IMR-90 (cell line): ENCODE data around the gene NEGR1. TPM values are rescaled to one million over a fixed set of nuclear protein-coding genes. Genes with fewer than 3 reads are reported as not detected.

Experiments
- ATAC-seq: fragments of 200-7000 bp; cut with Tn5 transposase; 2 replicates; pipeline ENCODE4 v1.9.1; 2020; ENCODE audit warnings: low read depth, mild to moderate bottlenecking, moderate library complexity
- BruUV-seq: library from RNA; stranded (reverse); fragments of 400-500 nt; replicated peaks from 2 replicates; lab custom pipeline; 2021; lab: Mats Ljungman, UMichigan
- CTCF ChIA-PET: fragments of 300-600 bp; formaldehyde crosslinking; extraction: SDS; loops from one replicate; lab custom pipeline; 2021; ENCODE audit warnings: antibody characterized with exemption; lab: Yijun Ruan, JAX
- POLR2A ChIA-PET: fragments of 300-600 bp; sonication (Branson Sonifier 250); formaldehyde crosslinking; loops from one replicate; lab custom pipeline; 2022; ENCODE audit warnings: antibody characterized with exemption; ENCODE audit not compliant: unreplicated experiment; lab: Charles Lee
- DNase-seq: peaks from one replicate; pipeline ENCODE4 v3.0.0; 2013
- H2AFZ ChIP-seq: replicated peaks from 2 replicates; pipeline ENCODE3; 2013; ENCODE audit warnings: low read length, mild to moderate bottlenecking; ENCODE audit not compliant: poor library complexity
- H2AK5ac ChIP-seq: 2 replicates; pipeline ENCODE4 v1.6.1; 2013; ENCODE audit warnings: low read depth, low read length, inconsistent platforms
- H2AK9ac ChIP-seq: replicated peaks from 2 replicates; pipeline ENCODE3; 2013; ENCODE audit warnings: mild to moderate bottlenecking, low read depth, low read length, moderate library complexity; ENCODE audit not compliant: poor library complexity
- H2BK120ac ChIP-seq: 2 replicates; pipeline ENCODE4 v1.6.1; 2013; ENCODE audit warnings: low read depth, low read length, inconsistent platforms
- H2BK15ac ChIP-seq: 3 replicates; pipeline ENCODE4 v1.6.1; 2013; ENCODE audit warnings: low read depth, low read length, inconsistent platforms
- H2BK20ac ChIP-seq: 2 replicates; pipeline ENCODE4 v1.6.1; 2013; ENCODE audit warnings: low read depth, mild to moderate bottlenecking, inconsistent platforms, low read length, moderate library complexity
- H2BK5ac ChIP-seq: 2 replicates; pipeline ENCODE4 v1.6.1; 2013; ENCODE audit warnings: mild to moderate bottlenecking, low read depth, low read length, inconsistent platforms; ENCODE audit not compliant: poor library complexity, severe bottlenecking
- H3K14ac ChIP-seq: replicated peaks from 2 replicates; pipeline ENCODE4 v1.6.1; 2013; ENCODE audit warnings: low read depth, low read length, inconsistent platforms
- H3K18ac ChIP-seq: 2 replicates; pipeline ENCODE4 v1.6.1; 2013; ENCODE audit warnings: low read depth, low read length, control low read depth
- H3K23ac ChIP-seq: 2 replicates; pipeline ENCODE4 v1.6.1; 2013; ENCODE audit warnings: low read depth, low read length, inconsistent platforms
- H3K27ac ChIP-seq: 2 replicates; pipeline ENCODE4 v1.5.1; 2013; ENCODE audit warnings: mild to moderate bottlenecking, control low read depth, low read length; ENCODE audit not compliant: insufficient read depth
- H3K27me3 ChIP-seq: 2 replicates; pipeline ENCODE4 v1.6.1; 2013; ENCODE audit warnings: low read length; ENCODE audit not compliant: control insufficient read depth, insufficient read depth
- H3K36me3 ChIP-seq: 2 replicates; pipeline ENCODE4 v1.6.1; 2013; ENCODE audit warnings: low read length, mixed read lengths; ENCODE audit not compliant: control insufficient read depth, insufficient read depth
- H3K4ac ChIP-seq: 2 replicates; pipeline ENCODE4 v1.6.1; 2013; ENCODE audit warnings: low read depth, low read length, inconsistent platforms
- H3K4me1 ChIP-seq: 2 replicates; pipeline ENCODE4 v1.6.1; 2013; ENCODE audit warnings: low read length, mixed read lengths; ENCODE audit not compliant: control insufficient read depth, insufficient read depth
- H3K4me2 ChIP-seq: 2 replicates; pipeline ENCODE4 v1.6.1; 2013; ENCODE audit warnings: low read depth, mild to moderate bottlenecking, control low read depth, low read length, moderate library complexity
- H3K4me3 ChIP-seq: 2 replicates; pipeline ENCODE4 v1.5.1; 2013; ENCODE audit warnings: low read depth, mild to moderate bottlenecking, control low read depth, low read length, moderate library complexity; ENCODE audit not compliant: insufficient read depth
- H3K56ac ChIP-seq: 2 replicates; pipeline ENCODE4 v1.6.1; 2013; ENCODE audit warnings: low read length, inconsistent platforms; ENCODE audit not compliant: insufficient read depth; ENCODE audit errors: extremely low read depth
- H3K79me1 ChIP-seq, 2 experiments: 2 replicates each; pipeline ENCODE4 v1.6.1; 2013; ENCODE audit warnings: low read length in 2 of 2, inconsistent platforms in 1 of 2, low read depth in 1 of 2
- H3K9ac ChIP-seq: 2 replicates; pipeline ENCODE4 v1.6.1; 2013; ENCODE audit warnings: low read depth, low read length, control low read depth
- H3K9me1 ChIP-seq: 2 replicates; pipeline ENCODE4 v1.6.1; 2013; ENCODE audit warnings: low read length, inconsistent platforms; ENCODE audit not compliant: insufficient read depth
- H3K9me3 ChIP-seq: 2 replicates; pipeline ENCODE4 v1.6.1; 2013; ENCODE audit warnings: low read length; ENCODE audit not compliant: control insufficient read depth, insufficient read depth
- H4K20me1 ChIP-seq: 2 replicates; pipeline ENCODE4 v1.6.1; 2013; ENCODE audit warnings: low read length, inconsistent platforms; ENCODE audit not compliant: insufficient read depth
- H4K5ac ChIP-seq: 2 replicates; pipeline ENCODE4 v1.6.1; 2013; ENCODE audit warnings: mild to moderate bottlenecking, low read depth, low read length, control low read depth
- H4K8ac ChIP-seq, 2 experiments: 2 replicates each; pipeline ENCODE4 v1.6.1; 2013; ENCODE audit warnings: low read depth in 2 of 2, low read length in 2 of 2, control low read depth in 1 of 2, inconsistent platforms in 1 of 2
- H4K91ac ChIP-seq: 2 replicates; pipeline ENCODE4 v1.6.1; 2013; ENCODE audit warnings: low read depth, low read length, inconsistent platforms; ENCODE audit not compliant: insufficient read depth
- BHLHE40 ChIP-seq: fragments of 150-350 bp; IDR thresholded peaks from 2 replicates; pipeline ENCODE4 v1.6.1; 2016; ENCODE audit warnings: mild to moderate bottlenecking, low read depth, low read length
- NFE2L2 ChIP-seq: fragments of 150-350 bp; IDR thresholded peaks from 2 replicates; pipeline ENCODE4 v1.6.1; 2016; ENCODE audit warnings: low read depth, mild to moderate bottlenecking, low read length
- dilution Hi-C: fragments of 300-500 bp; cut with HindIII; formaldehyde crosslinking; loops from one replicate; pipeline ENCODE4 v1.14.3; 2018; ENCODE audit warnings: low sequenced_read_pairs; ENCODE audit not compliant: unreplicated experiment
- in situ Hi-C: fragments of 300-500 bp; cut with MboI; formaldehyde crosslinking; loops from 3 replicates; pipeline ENCODE4 v1.14.3; 2019; ENCODE audit warnings: low sequenced_read_pairs, inconsistent platforms, mixed read lengths
- intact Hi-C: fragments of 100-400 bp; cut with micrococcal nuclease; formaldehyde crosslinking; loops from 2 replicates; pipeline ENCODE4 v1.10.0; 2022
- polyA plus RNA-seq, 3 experiments: library from polyadenylated mRNA; depleted of rRNA; stranded (reverse); fragments of >200 nt; gene quantifications; 2 replicates each; pipeline ENCODE4 v1.2.3, GENCODE V29; 2012; ENCODE audit warnings: low replicate concordance in 1 of 3
- total RNA-seq: library from RNA; depleted of rRNA; stranded (reverse); fragments of >200 nt; gene quantifications from 2 replicates; pipeline ENCODE4 v1.2.3, GENCODE V29; 2012

The NEGR1 gene
- total and polyA plus RNA-seq, 2 of the 4 experiments (the other 2 are of a cell fraction) = 5.1 to 9.1 TPM

DNA sequence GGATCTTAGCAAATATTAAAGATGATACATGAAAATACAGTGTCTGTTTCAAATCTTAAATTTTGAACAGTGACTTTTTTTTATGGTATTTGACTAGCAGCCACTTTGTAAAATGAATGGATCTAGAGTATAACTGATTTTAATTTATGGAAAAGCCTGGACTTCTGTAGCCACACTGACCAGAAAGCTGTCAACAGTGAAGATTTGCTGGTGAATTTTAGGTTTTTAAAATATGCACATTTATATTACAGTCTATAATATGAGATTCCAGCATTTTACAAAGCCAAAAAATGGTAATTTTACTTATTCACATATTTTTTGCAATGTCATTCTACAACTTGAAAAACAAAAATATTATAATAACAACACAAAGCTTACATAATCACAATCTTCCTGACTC lies 131.8 kb downstream of the NEGR1 start:
- no peak overlapping the region for H3K4me3 ChIP-seq
- ChIA-PET CTCF (no interaction called here), POLR2A (no interaction called here)
- no peak overlapping the region for H2AFZ ChIP-seq
- H3K4me2 ChIP-seq = no peak overlapping the region
- H2BK120ac ChIP-seq = no peak overlapping the region
- dilution Hi-C loops (no loop called here), in situ Hi-C loops (no loop called here), intact Hi-C loops (no loop called here)
- H3K9ac ChIP-seq = no peak overlapping the region
- TF ChIP-seq NFE2L2 (0 out of 2 replicates have a peak, but pooled peaks have one; percentile 35), BHLHE40 (no peak)
- H3K9me1 ChIP-seq = no peaks in the 10 kb centered on the region
- no peak overlapping the region for H2BK20ac ChIP-seq
- no peaks in the 10 kb centered on the region for H4K20me1 ChIP-seq
- H3K56ac ChIP-seq = no peak overlapping the region
- no peaks in the 10 kb centered on the region for H3K27me3 ChIP-seq
- no peak overlapping the region for H4K8ac ChIP-seq
- H3K79me1 ChIP-seq = no peaks in the 10 kb centered on the region
- H2BK15ac ChIP-seq = no peak overlapping the region
- H3K36me3 ChIP-seq = no peaks in the 10 kb centered on the region
- no peak overlapping the region for H4K5ac ChIP-seq
- H3K4ac ChIP-seq = no peak overlapping the region
- BruUV-seq = no TSS peak
- DNase-seq (no peak), ATAC-seq (no peak)
- no peak overlapping the region for H2BK5ac ChIP-seq
- no peak overlapping the region for H2AK9ac ChIP-seq
- H3K18ac ChIP-seq = no peak overlapping the region
- H3K4me1 ChIP-seq = no peaks in the 10 kb centered on the region
- H2AK5ac ChIP-seq = no peak overlapping the region
- no peaks in the 10 kb centered on the region for H3K9me3 ChIP-seq
- H3K27ac ChIP-seq = no peak overlapping the region
- H3K14ac ChIP-seq = no peak overlapping the region
- no peak overlapping the region for H4K91ac ChIP-seq
- H3K23ac ChIP-seq = no peak overlapping the region
